Small intestine (tissue), 7 donors: Measurements from ENCODE around the gene KLHDC4. TPM values are rescaled to one million over a fixed set of nuclear protein-coding genes. Genes with fewer than 3 reads are reported as not detected.
"Not testable (repeated sequence)": the region's sequence is repeated elsewhere in the genome, so short reads cannot be mapped to it uniquely, and the experiment has no call there.

ENCODE experiments used
- DNase-seq, 2 donors: peaks; one replicate each; pipeline versions ENCODE4 v3.0.0 to v3.0.0-alpha.2; 2013
- FAIRE-seq: peaks from 2 replicates; lab custom pipeline; 2012; peaks lifted over from hg19 to GRCh38; lab: Jason Lieb, UNC
- H3K27ac ChIP-seq, 3 donors: one replicate each; pipeline ENCODE4 v1.5.1; 2013; ENCODE audit warnings: low read length in 2 of 3, mild to moderate bottlenecking in 2 of 3, control low read depth in 1 of 3, inconsistent platforms in 1 of 3, low read depth in 1 of 3, moderate library complexity in 1 of 3
- H3K27me3 ChIP-seq, 3 donors: one replicate each; pipeline ENCODE4 v1.6.1; 2013; ENCODE audit warnings: low read length in 3 of 3, inconsistent platforms in 1 of 3; ENCODE audit not compliant: control insufficient read depth in 3 of 3, insufficient read depth in 3 of 3
- H3K36me3 ChIP-seq, 3 donors: one replicate each; pipeline ENCODE4 v1.6.1; 2013; ENCODE audit warnings: low read length in 3 of 3, inconsistent platforms in 1 of 3, low read depth in 1 of 3, mild to moderate bottlenecking in 1 of 3, moderate library complexity in 1 of 3; ENCODE audit not compliant: control insufficient read depth in 3 of 3, insufficient read depth in 2 of 3
- H3K4me1 ChIP-seq, 3 donors: one replicate each; pipeline ENCODE4 v1.6.1; 2013; ENCODE audit warnings: low read length in 2 of 3, inconsistent platforms in 1 of 3, low read depth in 1 of 3, mild to moderate bottlenecking in 1 of 3, moderate library complexity in 1 of 3; ENCODE audit not compliant: control insufficient read depth in 3 of 3, insufficient read depth in 2 of 3
- H3K4me3 ChIP-seq, 3 donors: one replicate each; pipeline ENCODE4 v1.5.1; 2013; ENCODE audit warnings: low read length in 3 of 3, control low read depth in 1 of 3, inconsistent platforms in 1 of 3, low read depth in 1 of 3, mild to moderate bottlenecking in 1 of 3, moderate library complexity in 1 of 3
- H3K9me3 ChIP-seq, 2 donors: one replicate each; pipeline ENCODE4 v1.6.1; 2013; ENCODE audit warnings: low read depth in 1 of 2, low read length in 1 of 2; ENCODE audit not compliant: control insufficient read depth in 2 of 2, insufficient read depth in 1 of 2
- WGBS, 3 donors: extraction: QIAGEN DNeasy Blood & Tissue Kit; methylation state at CpG; one replicate each; pipeline ENCODE4 v1.1.7; 2013; 5-methylcytosine and 5-hydroxymethylcytosine counted together
- polyA plus RNA-seq, 4 donors: library from polyadenylated mRNA; stranded (reverse) in 3 of 4; unstranded in 1 of 4; fragments of 200-250 nt in 3 of 4; fragments of 120-200 nt in 1 of 4; gene quantifications; one replicate each; pipeline versions ENCODE4 v1.2.1 to v1.2.3, GENCODE V29; 2013
- donor health status: healthy with polysubstance abuse.
- donor health status: control.
- donor health status: control.
- donor health status: Bipolar disorder and iron deficiency.
- donor health status: healthy.

Gene KLHDC4
- polyA plus RNA-seq, 4 donors: 25.9 to 35.1 (median 29.9) TPM

DNA sequence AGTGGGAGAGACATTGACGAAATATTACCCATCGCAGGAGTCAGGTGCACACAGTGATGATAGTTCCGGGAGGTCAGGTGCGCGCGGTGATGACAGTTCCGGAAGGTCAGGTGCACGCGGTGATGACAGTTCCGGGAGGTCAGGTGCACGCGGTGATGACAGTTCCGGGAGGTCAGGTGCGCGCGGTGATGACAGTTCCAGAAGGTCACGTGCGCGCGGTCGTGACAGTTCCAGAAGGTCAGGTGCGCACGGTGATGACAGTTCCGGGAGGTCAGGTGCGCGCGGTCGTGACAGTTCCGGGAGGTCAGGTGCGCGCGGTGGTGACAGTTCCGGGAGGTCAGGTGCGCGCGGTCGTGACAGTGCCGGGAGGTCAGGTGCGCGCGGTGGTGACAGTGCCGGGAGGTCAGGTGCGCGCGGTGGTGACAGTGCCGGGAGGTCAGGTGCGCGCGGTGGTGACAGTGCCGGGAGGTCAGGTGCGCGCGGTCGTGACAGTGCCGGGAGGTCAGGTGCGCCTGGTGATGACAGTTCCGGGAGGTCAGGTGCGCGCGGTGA lies 84.7 kb downstream of the KLHDC4 start:
- not testable (repeated sequence) for H3K9me3 ChIP-seq, H3K4me1 ChIP-seq, H3K27me3 ChIP-seq, H3K36me3 ChIP-seq, H3K4me3 ChIP-seq, FAIRE-seq, H3K27ac ChIP-seq, DNase-seq
- 94 to 96% (median 95%) methylated on average over 59 to 60 of the region's 60 CpGs for WGBS, 3 donors

DNA sequence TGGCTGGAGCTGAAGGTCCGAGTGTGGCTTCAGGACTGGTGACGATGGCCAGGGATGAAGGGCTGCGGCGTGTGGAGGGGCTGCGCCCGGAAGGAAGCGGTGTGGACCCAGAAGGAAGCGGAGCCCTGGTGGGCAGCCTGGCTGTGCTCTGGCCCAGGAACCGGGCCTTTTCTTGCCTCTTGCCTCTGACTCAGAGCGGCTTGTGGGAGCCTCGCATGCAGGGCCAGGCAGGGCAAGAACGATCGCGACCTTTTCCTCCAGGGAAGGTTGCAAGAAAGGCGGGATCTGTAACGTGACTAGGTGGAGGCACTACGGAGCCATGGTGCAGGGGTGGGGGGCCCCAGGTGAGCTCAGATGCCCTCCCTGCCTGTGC lies 85.5 kb downstream of the KLHDC4 start:
- FAIRE-seq: no peak
- Histone ChIP-seq H3K9me3 (no peaks in the 10 kb centered on the region), H3K36me3 (no peaks in the 10 kb centered on the region), H3K27me3 (no peaks in the 10 kb centered on the region), H3K4me1 (no peaks in the 10 kb centered on the region), H3K27ac (no peak overlapping the region), H3K4me3 (no peak overlapping the region)
- no peak for DNase-seq
- 78 to 87% (median 82%) methylated on average over 17 of the region's 17 CpGs for WGBS, 3 donors

DNA sequence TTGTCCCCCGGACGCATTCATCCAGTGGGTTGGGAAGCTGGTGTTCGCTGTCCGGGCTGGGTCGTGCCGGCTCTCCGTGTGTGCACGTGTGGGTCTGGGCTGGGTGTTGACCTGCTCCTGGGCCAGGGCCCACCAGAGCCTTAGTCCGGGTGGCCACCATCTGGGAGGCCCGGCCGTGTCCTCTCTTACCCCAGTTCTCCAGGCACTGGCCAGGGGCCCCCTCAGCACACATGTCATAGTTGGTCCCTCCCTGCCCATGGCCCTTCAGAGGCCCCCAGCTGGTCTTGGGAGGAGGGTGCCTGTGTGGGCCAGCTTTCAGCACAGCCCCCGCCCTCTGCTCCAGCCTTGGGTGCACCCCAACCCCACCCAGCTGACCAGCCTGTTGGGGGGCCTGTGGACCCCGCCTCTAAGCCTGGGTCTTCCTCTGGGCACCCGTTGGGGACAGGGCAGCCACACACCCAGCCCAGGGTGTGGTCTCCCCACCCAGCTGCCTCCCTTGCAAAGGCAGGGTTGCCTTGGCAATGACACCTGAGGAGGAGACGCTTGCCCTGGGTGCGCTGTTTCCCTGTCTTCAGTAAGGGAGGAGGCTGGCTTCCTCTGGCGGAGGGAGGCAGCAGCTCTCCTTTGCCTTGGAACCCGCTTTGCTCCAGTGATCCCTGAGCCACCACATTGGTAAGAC lies 86.1 kb downstream of the KLHDC4 start:
- WGBS, 3 donors: 68 to 81% (median 75%) methylated on average over 17 to 18 of the region's 18 CpGs

DNA sequence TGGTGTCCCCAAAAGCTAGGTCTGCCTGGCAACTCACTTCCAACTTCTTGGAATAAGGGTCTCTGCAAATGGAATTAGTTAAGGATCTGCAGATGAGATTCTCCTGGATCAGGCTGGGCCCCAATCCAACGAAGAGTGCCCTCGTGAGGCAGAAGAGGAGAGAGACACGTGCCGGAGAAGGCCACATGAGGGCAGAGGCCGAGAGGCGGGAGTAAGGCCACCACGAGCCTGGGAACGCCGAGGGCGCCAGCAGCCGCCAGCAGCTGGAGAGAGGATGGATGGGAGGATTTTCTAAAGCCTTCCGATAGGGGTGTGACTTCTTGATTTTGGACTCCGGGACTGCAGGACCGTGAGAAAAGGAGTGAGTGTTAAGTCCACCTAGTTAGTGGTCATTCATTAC lies 87.2 kb downstream of the KLHDC4 start:
- 40 to 51% (median 48%) methylated on average over 14 of the region's 14 CpGs for WGBS, 3 donors
- no peak for FAIRE-seq
- no peaks in the 10 kb centered on the region for H3K4me1 ChIP-seq

More for the DNA sequence above, 86.1 kb downstream of the KLHDC4 start:
- no peak overlapping the region for H3K27ac ChIP-seq
- no peaks in the 10 kb centered on the region for H3K9me3 ChIP-seq
- H3K4me1 ChIP-seq: no peaks in the 10 kb centered on the region
- no peaks in the 10 kb centered on the region for H3K36me3 ChIP-seq
- no peaks in the 10 kb centered on the region for H3K27me3 ChIP-seq
- no peak for FAIRE-seq
- DNase-seq: no peak
- no peak overlapping the region for H3K4me3 ChIP-seq

DNA sequence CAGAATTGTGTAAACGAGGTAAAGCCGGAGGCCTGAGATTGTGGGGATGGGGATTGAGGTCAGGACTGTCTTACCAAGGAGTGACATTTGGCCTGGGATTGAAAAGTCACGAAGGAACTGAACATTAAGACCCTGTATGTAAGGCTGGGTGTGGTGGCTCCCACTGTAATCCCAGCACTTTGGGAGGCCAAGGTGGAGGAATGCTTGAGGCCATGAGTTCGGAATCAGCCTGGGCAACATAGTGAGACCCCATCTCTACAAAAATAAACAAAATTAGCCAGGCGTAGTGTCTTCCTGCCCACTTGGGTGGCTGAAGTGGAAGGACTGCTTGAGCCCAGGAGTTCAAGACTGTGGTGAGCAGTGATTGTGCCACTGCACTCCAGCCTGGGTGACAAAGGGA lies 88.0 kb downstream of the KLHDC4 start:
- H3K27ac ChIP-seq: no peak overlapping the region
- H3K4me1 ChIP-seq: no peaks in the 10 kb centered on the region
- H3K36me3 ChIP-seq: no peaks in the 10 kb centered on the region
- no peaks in the 10 kb centered on the region for H3K9me3 ChIP-seq
- FAIRE-seq (no peak), DNase-seq (no peak)
- no peaks in the 10 kb centered on the region for H3K27me3 ChIP-seq
- 79 to 90% (median 81%) methylated on average over 5 of the region's 5 CpGs for WGBS, 3 donors
- no peak overlapping the region for H3K4me3 ChIP-seq

More for the DNA sequence above, 87.2 kb downstream of the KLHDC4 start:
- no peak overlapping the region for H3K4me3 ChIP-seq
- DNase-seq: peak in 1 of 2 donors; percentile 8
- no peaks in the 10 kb centered on the region for H3K27me3 ChIP-seq
- no peaks in the 10 kb centered on the region for H3K9me3 ChIP-seq
- H3K27ac ChIP-seq: no peak overlapping the region
- no peaks in the 10 kb centered on the region for H3K36me3 ChIP-seq

DNA sequence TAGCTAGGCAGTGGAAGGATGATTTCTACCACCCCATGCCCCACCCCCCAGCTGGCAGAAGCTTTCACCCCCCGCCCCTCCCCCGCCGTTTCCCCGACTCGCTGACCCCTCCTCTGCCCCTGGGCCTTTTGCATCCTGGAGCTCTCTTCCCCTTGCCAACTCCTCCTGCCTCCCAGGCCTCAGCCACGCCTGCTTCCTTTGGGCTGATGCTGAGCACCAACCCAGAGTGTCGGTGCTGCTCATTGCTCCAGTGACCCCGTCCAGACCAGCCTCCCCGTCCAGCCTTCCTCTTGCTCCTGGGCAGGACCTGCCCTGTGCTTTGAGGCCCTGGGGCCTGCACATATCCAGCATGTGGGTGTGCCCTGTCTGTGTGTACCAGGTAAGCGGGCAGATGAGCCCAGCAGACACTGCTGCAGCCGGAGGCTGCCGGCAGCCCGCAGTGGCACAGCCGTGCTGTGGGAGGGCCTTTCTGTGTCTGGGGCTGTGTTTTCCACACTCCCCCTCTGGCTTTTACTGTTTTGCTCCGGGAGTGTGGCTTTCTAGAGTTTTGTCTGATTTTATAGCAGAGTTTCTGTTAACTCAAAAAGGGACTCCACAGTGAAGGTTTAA lies 90.6 kb downstream of the KLHDC4 start:
- 36 to 49% (median 45%) methylated on average over 14 to 15 of the region's 15 CpGs for WGBS, 3 donors
- no peaks in the 10 kb centered on the region for H3K9me3 ChIP-seq
- no peak overlapping the region for H3K4me3 ChIP-seq
- FAIRE-seq: no peak
- DNase-seq: no peak
- no peak overlapping the region for H3K27ac ChIP-seq
- H3K27me3 ChIP-seq: no peaks in the 10 kb centered on the region
- H3K36me3 ChIP-seq: no peaks in the 10 kb centered on the region
- no peaks in the 10 kb centered on the region for H3K4me1 ChIP-seq

DNA sequence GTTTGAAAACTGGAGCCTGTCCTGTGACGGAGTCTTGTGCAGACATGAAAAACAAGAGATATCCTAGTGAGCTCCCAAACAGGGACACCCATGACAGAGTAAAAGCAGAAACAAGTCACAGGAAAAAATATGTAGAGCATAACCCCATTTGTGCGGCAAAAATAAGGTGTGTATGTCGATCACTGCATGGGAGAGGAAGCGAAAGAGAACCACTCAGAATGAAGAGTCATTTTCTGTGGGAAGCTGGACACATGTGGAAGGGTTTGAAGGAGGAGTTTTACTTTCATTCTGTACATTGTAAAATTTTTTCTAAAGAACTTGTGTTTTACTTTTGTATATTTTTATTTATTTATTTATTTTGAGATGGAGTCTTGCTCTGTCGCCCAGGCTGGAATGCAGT lies 91.4 kb downstream of the KLHDC4 start:
- DNase-seq (no peak), FAIRE-seq (no peak)
- WGBS, 3 donors: 78 to 91% (median 79%) methylated on average over 5 of the region's 5 CpGs

DNA sequence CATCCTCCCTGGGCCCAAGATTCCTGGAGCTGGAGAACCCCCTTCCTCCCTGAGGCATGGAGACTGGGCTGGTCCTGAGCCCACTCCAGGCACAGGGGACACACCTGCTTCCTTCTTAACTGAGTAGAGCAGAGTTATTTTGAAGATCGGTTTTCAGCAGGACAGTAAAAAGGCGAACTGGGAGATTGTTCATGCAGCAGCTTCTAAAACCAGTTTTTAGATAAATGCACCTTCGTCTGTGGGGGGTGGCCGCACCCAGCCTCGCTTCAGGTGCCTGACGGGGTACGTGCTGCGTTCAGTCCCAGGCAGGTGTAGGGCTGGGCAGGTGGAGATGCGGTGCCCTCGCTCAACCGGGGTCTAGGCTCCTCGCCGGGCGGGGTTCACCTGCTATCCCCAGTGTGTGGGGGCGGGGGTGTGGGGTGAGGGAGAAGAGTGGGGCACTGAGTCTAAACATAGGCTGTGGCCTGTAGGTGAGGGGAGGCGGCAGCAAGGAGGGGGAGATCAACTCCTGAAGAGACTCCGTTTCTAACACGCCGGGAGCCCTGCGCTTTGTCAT lies 94.0 kb downstream of the KLHDC4 start:
- no peaks in the 10 kb centered on the region for H3K4me1 ChIP-seq
- DNase-seq (no peak), FAIRE-seq (no peak)
- H3K27ac ChIP-seq: no peak overlapping the region
- WGBS, 3 donors: 83 to 89% (median 85%) methylated on average over 20 of the region's 20 CpGs
- no peaks in the 10 kb centered on the region for H3K36me3 ChIP-seq
- H3K9me3 ChIP-seq: no peaks in the 10 kb centered on the region
- no peak overlapping the region for H3K4me3 ChIP-seq
- H3K27me3 ChIP-seq: peaks cover 0 to 3% (median 0%) of the 10 kb centered on the region in 3 donors

More for the DNA sequence above, 91.4 kb downstream of the KLHDC4 start:
- no peak overlapping the region for H3K27ac ChIP-seq
- H3K4me1 ChIP-seq: no peaks in the 10 kb centered on the region
- no peak overlapping the region for H3K4me3 ChIP-seq
- H3K27me3 ChIP-seq: no peaks in the 10 kb centered on the region
- H3K36me3 ChIP-seq: no peaks in the 10 kb centered on the region
- no peaks in the 10 kb centered on the region for H3K9me3 ChIP-seq
